ENCODE results near the gene SHB. TPM values are rescaled to one million over a fixed set of nuclear protein-coding genes. Genes with fewer than 3 reads are reported as not detected.

The SHB gene
- total and polyA plus RNA-seq, 2 of the 13 experiments (the other 11 are each of a cell fraction or from before 2014, with no cell fraction given) = 19.4 to 20.7 TPM

DNA sequence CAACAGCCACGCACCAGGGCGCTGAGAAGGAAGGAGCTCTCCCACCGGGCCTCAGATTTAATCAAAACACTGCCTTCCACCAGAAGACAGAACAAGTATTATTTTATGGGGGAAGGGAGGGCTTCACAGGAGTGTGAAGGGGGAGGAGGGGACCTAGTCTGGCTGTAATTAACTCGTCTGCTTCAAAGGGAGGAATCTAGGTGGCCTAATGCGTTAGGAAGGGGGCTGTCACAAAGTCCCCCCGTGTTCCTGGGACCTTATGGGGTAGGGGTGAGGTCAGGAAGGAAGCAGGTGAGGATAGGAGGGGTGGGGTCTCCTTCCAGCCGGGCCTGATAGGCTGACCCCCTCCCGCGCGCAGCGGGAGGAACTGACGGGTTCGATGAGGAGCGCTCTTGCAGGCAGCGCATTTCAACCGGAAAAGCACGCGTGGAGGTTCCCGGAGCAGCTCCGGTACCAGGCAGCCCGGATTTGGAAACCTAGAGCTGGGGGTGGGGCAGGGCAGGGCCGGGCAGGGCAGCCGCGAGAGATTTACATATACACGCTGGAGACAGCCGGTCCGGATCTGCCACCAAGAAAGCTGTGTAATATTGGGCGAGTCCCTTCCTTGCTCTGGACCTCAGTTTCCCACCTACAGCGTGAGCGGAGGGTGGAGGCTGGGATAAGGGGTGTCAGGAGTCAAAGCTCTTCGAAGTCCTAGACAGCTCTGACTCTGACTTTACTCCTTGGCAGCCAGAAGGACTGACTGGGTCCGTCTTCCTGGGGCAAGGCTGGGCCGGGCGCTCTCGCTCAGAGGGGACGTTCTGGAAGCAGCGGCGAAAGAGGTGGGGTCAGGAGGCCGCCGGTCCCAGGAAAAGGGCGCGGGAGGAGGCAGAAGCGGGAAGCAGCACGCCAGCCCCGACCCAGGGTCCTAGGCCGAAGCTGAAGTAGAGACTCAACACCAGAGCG, 1.8 kb downstream of the SHB start (continued):
- TF ChIP-seq SKI (IDR thresholded peaks at IDR 0.05; ENCODE audit: partially characterized antibody) (no peak), ZNF235 (CRISPR knock-in tag; IDR thresholded peaks at IDR 0.05; ENCODE audit: borderline replicate concordance) (no peak), HNRNPLL (IDR thresholded peaks at IDR 0.05; ENCODE audit: low read depth, low read length, poor library complexity, severe bottlenecking) (no peak), TEAD2 (CRISPR knock-in tag; IDR thresholded peaks at IDR 0.05) (no peak), ARID2 (CRISPR knock-in tag; IDR thresholded peaks at IDR 0.05; ENCODE audit: borderline replicate concordance) (no peak), ZNF143 (CRISPR knock-in tag; IDR thresholded peaks at IDR 0.05) (0 out of 2 replicates have a peak, but pooled peaks have one; percentile 20), ASH2L (IDR thresholded peaks at IDR 0.05; ENCODE audit: insufficient read length, low read depth, low read length) (peak; percentile 30), ZNF670 (CRISPR knock-in tag; IDR thresholded peaks at IDR 0.05; ENCODE audit: borderline replicate concordance) (no peak), JUN (CRISPR knock-in tag; IDR thresholded peaks at IDR 0.05) (no peak), ZNF883 (CRISPR knock-in tag; IDR thresholded peaks at IDR 0.05; ENCODE audit: not compliant biosample characterization) (no peak), ZFP36L1 (CRISPR knock-in tag; IDR thresholded peaks at IDR 0.05) (no peak), ZNF329 (CRISPR knock-in tag; IDR thresholded peaks at IDR 0.05; ENCODE audit: low read depth) (no peak), ZNF501 (CRISPR knock-in tag; IDR thresholded peaks at IDR 0.05) (peak; percentile 51), ZNF605 (CRISPR knock-in tag; IDR thresholded peaks at IDR 0.05) (peak; percentile 47; the same call in 1 of the 2 replicates), ZNF350 (CRISPR knock-in tag; IDR thresholded peaks at IDR 0.05; ENCODE audit: borderline replicate concordance, low read depth) (0 out of 2 replicates have a peak, but pooled peaks have one; percentile 23), ONECUT2 (CRISPR knock-in tag; IDR thresholded peaks at IDR 0.05) (no peak), ZIK1 (CRISPR knock-in tag; IDR thresholded peaks at IDR 0.05; ENCODE audit: borderline replicate concordance, low read depth) (no peak), ZNF556 (CRISPR knock-in tag; IDR thresholded peaks at IDR 0.05; ENCODE audit: borderline replicate concordance) (no peak), RBM39 (IDR thresholded peaks at IDR 0.05; ENCODE audit: low read depth, low read length, poor library complexity, severe bottlenecking) (no peak)
- TF ChIP-seq, protein P1, sequence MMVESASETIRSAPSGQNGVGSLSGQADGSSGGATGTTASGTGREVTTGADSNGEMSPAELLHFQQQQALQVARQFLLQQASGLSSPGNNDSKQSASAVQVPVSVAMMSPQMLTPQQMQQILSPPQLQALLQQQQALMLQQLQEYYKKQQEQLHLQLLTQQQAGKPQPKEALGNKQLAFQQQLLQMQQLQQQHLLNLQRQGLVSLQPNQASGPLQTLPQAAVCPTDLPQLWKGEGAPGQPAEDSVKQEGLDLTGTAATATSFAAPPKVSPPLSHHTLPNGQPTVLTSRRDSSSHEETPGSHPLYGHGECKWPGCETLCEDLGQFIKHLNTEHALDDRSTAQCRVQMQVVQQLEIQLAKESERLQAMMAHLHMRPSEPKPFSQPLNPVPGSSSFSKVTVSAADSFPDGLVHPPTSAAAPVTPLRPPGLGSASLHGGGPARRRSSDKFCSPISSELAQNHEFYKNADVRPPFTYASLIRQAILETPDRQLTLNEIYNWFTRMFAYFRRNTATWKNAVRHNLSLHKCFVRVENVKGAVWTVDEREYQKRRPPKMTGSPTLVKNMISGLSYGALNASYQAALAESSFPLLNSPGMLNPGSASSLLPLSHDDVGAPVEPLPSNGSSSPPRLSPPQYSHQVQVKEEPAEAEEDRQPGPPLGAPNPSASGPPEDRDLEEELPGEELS (CRISPR knock-in tag; IDR thresholded peaks at IDR 0.05) = no peak; the same call in 1 of the 2 replicates
- TF ChIP-seq, protein P2, sequence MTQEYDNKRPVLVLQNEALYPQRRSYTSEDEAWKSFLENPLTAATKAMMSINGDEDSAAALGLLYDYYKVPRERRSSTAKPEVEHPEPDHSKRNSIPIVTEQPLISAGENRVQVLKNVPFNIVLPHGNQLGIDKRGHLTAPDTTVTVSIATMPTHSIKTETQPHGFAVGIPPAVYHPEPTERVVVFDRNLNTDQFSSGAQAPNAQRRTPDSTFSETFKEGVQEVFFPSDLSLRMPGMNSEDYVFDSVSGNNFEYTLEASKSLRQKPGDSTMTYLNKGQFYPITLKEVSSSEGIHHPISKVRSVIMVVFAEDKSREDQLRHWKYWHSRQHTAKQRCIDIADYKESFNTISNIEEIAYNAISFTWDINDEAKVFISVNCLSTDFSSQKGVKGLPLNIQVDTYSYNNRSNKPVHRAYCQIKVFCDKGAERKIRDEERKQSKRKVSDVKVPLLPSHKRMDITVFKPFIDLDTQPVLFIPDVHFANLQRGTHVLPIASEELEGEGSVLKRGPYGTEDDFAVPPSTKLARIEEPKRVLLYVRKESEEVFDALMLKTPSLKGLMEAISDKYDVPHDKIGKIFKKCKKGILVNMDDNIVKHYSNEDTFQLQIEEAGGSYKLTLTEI (CRISPR knock-in tag; conservative IDR thresholded peaks at IDR 0.05) = no peak
- TF ChIP-seq, protein P3, sequence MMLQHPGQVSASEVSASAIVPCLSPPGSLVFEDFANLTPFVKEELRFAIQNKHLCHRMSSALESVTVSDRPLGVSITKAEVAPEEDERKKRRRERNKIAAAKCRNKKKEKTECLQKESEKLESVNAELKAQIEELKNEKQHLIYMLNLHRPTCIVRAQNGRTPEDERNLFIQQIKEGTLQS (CRISPR knock-in tag; IDR thresholded peaks at IDR 0.05) = no peak
- TF ChIP-seq, protein P4, sequence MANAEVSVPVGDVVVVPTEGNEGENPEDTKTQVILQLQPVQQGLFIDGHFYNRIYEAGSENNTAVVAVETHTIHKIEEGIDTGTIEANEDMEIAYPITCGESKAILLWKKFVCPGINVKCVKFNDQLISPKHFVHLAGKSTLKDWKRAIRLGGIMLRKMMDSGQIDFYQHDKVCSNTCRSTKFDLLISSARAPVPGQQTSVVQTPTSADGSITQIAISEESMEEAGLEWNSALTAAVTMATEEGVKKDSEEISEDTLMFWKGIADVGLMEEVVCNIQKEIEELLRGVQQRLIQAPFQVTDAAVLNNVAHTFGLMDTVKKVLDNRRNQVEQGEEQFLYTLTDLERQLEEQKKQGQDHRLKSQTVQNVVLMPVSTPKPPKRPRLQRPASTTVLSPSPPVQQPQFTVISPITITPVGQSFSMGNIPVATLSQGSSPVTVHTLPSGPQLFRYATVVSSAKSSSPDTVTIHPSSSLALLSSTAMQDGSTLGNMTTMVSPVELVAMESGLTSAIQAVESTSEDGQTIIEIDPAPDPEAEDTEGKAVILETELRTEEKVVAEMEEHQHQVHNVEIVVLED (CRISPR knock-in tag; IDR thresholded peaks at IDR 0.05; ENCODE audit: borderline replicate concordance) = no peak

Measured in HepG2 (cell line).